HuH-7 (cell line): ENCODE measurements around the gene AQP12A.
"Not testable (repeated sequence)": the region's sequence is repeated elsewhere in the genome, so short reads cannot be mapped to it uniquely, and the experiment has no call there.

Experiments used
- DNase-seq: peaks from one replicate; pipeline ENCODE4 v3.0.0; 2011; ENCODE audit warnings: low spot score

AQP12A gene, protein sequence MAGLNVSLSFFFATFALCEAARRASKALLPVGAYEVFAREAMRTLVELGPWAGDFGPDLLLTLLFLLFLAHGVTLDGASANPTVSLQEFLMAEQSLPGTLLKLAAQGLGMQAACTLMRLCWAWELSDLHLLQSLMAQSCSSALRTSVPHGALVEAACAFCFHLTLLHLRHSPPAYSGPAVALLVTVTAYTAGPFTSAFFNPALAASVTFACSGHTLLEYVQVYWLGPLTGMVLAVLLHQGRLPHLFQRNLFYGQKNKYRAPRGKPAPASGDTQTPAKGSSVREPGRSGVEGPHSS

DNA sequence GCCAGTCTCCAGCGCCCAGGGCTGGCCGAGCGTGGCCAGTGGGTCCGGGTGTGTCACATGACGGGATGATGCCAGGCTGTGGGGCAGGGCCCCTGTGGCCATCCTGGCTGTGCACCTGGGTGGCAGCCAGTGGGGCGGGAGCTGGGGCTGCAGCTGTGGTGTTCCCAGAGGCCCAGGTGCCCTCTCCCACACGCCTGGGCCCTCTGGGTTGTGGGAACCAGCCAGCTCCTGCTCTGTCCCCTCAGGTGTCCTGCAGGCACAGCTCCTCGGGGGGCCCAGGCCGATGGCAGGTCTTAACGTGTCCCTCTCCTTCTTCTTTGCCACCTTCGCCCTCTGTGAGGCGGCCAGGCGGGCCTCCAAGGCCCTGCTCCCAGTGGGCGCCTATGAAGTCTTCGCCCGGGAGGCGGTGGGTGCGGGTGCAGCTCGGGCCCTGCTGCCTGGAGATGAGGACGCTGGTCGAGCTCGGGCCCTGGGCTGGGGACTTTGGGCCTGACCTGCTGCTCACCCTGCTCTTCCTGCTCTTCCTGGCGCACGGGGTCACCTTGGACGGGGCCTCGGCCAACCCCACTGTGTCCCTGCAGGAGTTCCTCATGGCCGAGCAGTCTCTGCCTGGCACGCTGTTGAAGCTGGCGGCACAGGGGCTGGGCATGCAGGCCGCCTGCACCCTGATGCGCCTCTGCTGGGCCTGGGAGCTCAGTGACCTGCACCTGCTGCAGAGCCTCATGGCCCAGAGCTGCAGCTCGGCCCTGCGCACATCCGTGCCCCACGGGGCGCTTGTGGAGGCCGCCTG lies at the start of gene AQP12A:
Gene AQP12A, plus strand, starts transcription at position 236 of the 790 bp plus-strand sequence. Its CDS starts 48 bp downstream, at position 284.
- DNase-seq: not testable (repeated sequence)

DNA sequence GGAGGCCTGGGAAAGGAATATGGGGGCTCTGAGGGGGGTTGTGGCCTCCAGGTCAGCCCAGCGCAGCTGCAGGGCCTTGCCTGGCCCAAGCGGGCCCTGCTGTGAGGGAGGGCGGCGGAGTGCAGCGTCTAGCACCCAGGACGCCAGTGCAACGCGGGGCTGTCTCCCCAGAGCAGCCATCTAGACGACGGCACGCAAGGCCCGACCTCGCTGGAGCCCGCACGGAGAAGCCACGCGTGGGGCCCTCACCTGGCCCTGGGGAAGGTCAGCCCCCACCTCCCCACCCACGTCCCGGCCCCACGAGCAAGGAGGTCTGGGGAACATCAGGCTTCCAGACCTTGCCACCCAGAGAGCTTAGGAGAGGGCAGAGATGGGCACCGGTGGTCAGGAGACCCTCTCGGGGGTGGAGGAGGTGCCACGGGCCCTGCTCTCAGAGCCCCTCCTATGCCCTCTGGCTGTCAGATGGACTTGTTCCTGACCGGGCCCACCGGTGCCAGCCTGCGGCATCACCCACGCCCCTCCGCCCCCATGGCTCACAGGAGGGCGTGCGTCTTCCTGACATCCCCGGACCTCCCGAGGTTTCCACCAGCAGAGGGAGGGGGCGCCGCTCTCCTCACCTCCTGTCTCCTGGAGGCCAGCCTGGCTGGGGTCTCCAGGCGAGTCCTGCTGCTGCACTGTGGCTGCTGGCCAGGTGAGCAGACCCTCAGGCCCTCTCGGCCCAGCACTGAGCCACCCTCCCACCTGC lies 49.4 kb upstream of the AQP12A start:
- DNase-seq: no peak

DNA sequence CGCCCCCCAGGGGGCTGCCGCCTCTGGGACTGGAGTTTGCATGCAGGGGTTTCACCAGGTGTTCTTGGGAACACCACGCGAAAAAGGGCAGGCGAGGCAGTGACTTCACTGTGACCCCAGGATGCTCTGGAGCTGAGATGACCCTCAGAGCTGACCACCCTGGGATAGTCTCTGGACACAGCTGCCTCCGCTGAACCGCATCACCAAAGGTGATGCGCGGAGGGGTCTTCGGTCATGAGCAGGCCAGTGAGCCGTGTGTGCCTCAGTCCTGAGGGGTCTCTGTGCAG lies 48.9 kb upstream of the AQP12A start:
- DNase-seq: no peak

DNA sequence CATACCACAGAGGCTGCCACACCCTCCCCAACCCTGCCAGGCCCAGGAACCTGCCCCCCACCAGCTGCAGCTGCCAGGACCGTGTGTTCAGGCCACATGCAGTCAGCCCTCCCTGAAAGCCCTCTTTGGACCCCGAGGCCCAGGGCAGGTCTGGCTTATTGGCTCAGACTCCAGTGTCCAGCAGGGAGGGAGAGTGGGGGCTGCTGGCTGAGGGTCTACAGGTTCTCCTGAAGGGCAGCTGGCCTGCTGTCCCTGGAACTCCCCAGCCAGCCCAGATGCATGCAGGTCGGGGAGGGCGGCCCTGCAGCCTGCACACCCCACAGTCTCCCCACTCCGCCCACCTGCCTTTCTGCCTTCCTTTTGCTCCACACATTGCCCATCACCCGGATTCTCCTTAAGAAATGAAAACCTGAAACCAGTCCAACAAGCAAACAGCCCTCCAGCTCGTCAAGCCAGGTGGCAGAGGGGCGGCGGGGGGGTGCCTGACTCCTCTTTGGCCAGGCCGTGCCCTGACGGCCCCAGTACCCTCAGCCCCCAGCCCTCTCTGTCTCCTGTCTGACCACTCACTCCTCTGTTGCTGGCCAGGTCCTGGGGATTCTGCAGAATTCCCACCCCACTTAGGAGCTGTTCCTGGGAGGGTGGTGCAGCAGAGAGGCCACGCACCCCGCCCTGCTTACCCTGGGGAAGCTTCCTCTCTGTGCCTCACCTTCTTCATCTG lies 48.4 kb upstream of the AQP12A start:
- no peak for DNase-seq

DNA sequence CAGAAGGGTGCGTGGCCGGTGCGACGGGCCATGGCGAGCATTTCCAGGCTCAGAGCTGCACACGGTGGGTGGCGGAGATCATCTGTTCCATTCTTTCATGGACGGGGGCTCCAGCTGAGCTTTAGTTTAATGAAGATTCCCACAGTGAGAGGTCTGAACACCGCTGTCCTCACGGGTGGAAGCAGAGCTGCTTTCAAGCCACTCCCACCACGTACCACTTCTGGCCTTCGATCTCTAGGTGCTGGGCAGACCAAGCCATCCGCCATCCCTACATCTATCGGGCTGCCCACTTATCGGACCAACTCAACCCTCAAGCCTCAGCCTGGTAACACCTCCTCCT lies 47.9 kb upstream of the AQP12A start:
- DNase-seq: no peak

DNA sequence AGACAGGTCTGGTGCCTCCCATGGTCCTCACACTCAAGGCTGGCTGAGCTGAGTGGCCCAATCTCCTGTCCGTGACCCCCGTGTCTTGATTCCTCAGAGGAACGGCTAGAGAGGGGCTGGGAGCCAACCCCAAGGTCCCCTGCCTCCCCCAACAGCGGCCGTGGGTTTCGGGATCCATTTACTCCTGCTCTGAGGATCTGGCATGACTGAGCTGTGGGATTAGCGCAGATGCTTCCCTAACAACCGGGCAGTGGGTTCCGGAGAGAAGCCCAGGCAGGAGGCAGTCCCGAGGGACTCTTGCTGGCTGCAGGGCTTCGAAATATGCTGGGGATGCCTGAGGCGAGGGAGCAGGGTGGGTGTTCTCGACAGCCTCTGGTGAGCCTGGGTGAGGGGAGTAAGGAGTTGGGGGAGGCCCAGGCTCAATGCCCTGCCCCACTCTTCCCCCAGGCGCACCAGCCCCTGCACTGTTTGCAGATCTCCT lies 47.5 kb upstream of the AQP12A start:
- DNase-seq: no peak

DNA sequence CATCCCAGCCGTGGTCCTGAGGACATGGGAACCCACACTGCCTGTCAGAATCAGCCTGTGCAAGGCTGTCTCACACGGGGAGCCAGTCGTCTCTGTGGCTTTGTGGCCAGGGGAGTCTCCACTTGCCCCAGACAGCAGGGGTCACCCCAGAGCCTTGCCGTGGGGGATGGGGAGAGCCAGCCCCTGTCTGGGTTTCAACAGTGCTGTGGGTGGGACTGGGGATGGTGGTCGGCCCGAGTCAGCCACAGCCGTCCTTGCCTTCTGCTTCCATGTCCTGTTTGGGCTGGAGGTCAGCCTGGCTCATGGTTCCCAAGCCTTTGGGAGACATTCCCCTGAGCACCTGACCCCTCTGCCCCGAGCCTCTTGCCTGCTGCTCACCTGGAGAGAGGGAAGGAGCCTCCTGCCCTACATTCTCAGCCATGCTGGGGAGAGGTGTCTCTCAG lies 46.8 kb upstream of the AQP12A start:
- DNase-seq: no peak

DNA sequence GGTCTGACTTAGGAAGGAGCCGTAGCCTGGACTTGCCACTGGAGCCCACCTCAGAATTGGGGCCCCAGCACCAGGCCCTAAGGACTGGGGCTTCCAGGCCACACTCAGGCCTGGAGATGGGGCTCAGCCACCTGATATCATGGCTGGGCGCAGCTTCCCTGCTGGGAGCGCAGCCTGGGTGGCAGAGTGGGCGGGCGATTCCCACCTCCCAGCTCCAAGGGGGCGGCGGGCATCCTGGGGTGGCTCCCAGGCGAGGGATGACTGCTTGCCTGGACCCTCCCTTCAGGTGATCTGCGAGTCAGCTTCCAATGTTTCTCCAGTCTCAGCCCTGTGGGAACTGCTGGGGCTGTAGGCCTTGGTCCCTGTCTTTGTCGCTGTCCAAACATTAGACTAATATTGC lies 46.3 kb upstream of the AQP12A start:
- no peak for DNase-seq

DNA sequence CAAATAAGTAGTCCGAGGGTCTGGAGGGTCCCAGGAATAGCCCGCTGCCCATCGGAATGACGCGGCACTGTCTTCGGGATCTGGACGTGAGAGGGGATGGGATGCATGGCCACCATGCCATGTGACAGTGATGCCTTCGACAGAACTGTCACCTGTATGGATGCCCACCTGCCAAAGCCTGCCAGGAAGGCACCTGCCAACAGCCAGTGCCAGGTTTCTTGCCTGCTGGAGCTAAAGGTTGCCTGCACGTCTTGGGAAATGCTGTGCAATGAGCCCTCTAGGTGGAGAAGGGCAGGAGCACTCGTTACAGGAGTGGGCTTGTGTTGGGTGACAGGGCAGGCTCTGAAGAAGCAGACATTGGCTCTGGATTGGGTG lies 45.9 kb upstream of the AQP12A start:
- DNase-seq: no peak

DNA sequence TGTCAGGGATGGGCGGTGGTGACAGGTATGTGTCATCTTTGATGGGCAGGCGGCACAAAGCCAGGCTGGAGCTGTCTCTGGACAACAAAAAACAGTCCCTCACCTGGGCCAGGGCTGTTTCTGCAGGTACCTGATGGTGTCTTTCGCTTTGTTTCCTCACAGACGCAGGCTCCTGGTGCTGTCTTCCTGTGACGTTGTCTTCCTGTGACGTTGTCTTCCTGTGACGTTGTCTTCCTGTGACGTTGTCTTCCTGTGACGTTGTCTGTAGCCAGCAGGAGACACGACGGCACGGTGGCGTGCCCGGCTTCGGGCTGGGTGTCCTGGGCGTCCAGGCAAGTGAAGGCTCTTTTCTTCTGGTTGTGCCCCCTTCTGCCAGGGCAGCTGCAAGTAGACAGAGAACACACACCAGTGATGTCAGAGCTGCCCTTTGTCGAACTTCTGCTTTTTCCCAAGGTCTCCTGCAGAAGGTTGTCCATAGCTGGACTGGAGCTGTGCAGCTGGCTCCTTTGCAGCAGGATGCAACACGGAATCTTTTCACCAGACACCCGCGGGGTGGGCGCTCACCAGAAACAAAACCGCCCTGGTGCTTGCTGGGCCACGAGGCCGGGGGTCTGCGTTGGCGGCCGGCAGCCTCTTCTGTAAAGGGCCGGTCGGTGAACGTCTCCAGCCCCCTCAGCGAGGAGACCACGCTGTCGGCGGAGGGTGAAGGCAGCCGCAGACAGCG lies 45.3 kb upstream of the AQP12A start:
- DNase-seq: no peak

DNA sequence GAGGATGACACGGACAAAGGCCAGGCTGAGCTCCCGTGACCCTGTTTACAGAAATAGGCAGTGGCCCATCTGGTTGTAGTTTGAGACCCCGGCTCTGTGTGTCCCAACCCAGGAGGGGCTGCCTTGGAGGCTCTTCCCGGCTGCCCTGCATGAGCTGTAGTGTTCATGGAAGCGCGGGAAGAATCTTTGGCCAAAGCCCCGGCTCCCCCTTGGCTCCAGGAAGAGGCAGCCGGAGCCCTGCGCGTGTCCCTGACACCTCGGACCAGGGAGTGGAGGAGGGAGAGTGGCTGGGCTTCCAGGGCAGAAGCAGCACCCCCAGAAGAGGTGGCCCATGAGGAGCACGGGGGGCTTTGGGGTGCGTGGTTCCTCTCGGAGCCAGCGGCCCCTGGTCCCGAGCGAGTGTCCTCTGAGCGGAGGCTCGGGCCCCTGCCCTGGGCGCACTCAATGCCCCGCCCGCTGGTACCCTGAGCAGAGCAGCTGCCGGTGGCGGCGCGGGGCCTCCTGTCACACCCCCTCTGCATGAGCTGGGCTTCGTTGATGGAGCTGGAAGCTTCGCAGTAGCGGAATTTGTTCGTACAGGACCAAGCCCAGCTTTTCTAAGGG lies 44.7 kb upstream of the AQP12A start:
- DNase-seq: no peak

DNA sequence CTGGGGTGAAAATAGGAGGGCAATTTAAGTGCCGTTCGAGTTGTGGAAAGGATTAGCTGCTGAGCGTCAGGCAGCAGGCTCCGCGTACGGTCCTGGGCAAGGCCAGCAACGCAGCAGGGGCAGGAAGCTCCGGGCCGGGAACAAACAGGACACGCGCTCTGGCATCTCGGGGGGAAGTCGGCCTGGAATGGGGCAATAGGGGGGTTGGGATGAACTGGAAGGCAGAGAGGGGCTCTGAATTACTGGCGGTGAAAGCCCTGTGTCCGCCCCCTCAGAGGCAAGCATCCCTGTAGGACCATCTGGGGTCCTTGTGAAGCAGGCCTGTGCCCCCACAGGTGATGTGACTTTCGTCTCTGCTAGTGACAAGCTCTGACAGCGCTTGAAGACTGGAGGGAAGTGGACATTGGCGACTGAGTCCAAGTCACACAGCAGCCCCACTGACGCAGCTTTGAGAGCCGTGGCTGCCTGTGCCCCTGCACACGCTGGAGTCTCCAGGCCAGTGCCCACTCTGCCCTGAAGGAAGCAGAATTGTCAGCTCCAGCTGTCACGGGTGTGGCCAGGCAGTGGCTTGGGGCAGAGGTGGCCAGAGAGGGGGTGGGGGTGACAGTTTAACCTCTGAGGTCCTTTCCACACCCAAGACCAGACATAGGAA lies 44.0 kb upstream of the AQP12A start:
- DNase-seq: no peak

DNA sequence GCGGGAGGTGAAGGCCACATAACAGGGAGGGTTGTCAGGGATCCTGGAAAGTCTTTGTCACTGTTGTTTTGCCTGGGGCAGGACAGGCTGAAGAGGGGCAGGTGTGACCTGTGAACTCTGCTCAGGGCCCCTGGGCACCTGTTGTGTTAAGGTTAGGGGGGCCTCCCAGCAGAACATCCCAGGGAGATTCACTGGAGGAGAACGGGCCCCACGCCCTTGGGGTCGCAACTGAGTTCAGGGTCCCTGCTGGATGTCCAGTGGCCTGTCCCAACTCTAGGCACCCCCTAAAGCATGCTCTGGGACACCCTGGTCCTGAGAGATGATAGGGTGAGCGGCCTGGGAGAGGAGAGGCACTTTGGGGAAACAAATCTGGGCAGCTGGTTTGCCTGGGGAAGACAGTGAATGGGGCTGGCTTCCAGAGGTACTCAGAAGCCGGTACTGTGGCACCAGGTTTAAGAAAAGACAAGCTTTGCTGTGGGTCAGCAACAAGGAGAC lies 43.5 kb upstream of the AQP12A start:
- no peak for DNase-seq

DNA sequence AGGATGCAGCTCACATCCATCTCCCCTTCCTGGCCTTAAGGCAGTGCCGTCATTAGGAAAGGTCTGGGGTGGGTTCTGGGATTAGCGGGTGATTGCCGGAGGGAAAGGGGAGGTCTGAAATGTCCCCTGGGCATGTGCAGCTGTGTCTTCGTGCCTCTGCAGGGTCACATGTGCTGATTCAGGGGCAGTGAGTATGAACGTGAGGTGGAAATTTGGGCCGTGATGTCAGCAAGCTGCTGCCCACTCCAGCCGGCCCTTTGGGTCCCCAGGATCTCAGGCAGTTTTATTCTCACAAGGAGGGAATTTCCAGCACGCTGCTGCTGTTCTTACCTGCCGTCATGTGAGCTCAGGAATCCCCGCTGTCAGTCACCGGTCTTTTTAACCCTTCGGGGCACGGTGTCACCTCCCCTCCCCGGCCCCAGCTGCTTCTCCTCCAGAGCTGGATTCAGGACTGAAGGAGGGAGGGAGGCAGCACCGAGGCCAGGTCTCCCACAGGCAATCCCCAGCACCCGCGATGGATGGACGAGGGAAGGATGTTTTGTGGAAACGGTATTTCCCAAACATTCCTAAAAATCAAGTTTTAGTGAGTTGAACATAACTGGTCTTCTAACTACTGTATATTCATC lies 42.9 kb upstream of the AQP12A start:
- no peak for DNase-seq

DNA sequence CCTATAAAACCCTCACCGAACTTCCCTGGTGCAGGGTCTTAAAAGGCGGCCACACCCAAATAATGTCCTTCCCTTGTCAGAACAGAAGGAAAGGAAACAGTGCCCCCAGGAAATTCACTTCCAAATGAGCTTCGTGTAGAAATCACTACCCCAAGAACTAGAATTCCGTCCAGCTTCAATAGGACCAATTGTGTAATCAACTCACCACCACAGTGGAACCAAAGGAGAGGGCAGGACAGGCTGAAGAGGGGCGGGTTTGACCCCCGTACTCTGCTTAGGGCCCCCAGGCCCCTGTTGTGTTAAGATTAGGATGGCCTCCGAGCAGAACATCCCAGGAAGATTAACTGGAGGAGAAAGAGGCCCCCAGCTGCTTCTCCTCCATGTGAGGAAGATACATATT lies 42.3 kb upstream of the AQP12A start:
- no peak for DNase-seq

DNA sequence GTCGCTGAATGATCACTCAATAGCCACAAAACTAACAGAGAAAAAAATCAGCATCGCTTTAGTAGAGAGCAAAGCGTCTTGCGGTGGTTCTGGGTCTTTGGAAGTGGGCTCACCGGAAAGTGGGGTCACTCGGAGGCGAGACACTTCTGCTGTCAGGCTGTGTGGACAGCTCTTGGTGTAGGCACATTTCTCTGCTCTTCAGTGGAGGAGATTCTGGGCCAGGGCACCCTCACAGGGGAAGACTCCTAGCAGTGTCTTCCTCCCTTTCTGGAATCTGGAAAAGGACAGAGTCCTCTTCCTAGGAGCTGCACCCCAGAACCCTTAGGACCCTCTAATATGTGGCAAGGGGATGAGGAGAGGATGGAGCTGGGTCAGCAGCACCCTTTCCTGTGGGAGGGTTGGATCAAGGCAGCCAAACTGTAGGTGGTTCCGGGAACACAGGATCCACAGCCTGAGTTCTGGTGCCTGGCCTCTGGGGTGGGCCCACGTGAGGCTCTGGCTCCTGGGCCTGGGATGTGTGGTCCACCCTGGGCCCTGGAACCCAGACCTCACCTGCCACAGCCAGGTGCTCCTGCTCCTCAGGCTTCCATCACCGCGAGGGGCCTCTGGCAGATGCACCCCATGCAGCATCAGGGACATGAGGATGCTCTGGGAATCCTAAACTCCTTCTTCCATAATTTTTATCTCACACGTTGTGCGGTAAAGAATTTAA lies 41.3 kb upstream of the AQP12A start:
- DNase-seq: no peak

DNA sequence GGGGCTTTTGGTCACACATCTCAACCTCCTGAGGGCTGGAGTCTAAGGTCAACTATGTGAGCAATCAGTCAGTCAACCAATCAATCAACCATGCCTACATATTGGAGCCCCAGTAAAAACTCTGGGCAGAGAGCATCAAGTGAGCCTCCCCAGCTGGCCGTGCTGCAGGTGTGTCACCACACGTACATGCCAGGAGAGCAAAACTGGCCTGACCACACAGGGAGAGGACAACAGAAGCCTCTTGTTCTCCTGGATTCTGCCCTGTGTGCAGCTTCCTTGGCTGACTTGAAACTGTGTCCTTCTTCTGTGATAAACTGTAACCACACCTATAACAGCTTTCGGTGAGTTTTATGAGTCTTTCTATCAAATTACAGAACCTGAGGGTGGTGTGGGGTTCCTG lies 40.5 kb upstream of the AQP12A start:
- DNase-seq: no peak

DNA sequence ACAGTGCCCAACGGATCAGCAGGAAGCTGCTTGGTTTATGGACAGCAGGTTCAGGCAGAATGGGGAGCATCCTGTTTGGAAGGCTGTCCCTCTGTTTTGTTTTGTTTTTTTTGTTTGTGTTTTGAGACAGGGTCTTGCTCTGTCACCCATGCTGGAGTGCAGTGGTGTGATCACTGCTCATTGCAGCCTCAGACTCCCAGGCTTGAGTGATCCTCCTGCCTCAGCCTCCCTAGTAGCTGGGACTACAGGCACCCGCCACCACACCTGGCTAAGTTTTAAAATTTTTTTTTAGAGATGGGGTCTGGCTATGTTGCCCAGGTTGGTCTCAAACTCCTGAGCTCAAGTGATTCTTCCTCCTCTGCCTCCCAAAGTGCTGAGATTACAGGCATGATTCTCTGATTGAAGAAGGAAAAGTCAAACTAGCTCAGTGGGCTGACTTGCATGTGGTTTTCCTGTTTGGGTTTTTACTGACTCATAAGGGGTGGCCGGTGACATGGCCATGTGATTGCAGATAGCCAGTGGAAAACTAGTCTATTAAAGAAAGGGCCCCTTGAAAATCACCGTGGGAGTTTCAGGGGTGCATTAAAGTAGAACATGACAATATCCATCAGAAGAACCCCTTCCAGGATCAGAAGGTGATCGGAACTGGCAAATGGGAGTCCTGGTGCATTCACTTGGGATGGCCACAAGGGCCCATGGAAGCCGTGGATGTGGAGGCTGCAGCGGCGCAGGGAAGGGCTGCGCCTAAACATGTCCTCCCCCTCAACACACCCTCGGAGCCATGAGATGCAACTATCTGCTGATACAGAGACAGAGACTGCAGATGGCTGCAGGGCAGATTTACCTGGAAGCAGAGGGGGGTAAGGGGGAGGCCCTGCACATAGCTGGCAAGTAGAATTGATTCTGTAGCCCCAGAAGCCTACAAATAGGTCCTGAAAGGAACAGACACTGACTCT lies 35.5 kb upstream of the AQP12A start:
- DNase-seq: no peak
